ENCODE data around the gene UBTD2.

The UBTD2 gene

DNA sequence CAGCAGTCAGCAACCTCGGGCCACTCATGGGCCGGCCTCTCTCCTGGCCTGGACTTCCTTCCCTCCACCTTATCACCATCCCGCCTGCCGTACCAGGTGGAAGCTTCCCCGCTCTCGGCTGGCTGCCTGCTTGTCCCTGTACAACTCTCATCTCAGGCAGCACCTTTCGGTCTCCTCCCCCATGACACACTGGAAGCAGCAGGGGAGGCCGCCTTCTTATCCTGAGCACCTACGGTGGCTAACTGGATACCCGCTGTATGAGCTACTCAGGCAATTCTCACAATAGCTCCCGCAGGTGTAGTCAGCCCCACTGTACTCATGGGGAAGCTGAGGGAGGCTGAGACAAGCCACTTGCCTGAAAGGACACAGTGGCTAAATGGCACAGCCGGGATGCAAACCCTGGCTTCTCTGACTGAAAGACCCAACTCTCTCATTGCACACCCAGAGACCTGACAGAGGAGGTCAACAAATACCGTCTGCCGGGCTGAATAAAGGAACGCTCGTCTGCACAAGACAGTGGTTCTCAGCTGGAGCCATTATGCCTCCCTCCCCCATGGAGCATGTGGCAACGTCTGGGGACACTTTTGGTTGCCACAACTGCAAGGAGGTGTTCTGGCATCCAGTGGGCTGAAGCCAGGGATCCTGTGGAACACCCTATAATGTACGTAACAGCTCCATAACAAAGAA is 105.1 kb downstream of the UBTD2 start:
- FAIRE-seq (no peak), DNase-seq (ENCODE audit: extremely low spot score, insufficient read length, low read depth) (no peak)

DNA sequence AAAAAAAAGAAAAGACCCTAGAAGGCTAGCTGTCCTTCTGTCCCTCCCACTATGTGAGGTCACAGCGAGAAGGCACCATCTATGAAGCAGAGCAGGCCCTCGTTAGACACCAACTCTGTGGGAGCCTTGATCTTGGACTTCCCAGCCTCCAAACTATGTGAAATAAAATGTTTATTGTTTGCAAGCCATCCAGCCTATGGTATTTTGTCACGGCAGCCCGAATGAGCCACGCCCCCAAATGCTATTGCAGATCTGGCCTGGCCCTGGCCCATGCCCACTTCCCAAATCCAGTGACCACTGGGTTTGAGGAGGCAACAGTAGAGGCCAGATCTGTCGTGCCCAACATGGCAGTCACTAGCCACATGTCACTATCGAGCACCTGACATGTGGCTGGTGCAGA is 106.4 kb downstream of the UBTD2 start:
- DNase-seq (ENCODE audit: extremely low spot score, insufficient read length, low read depth) (no peak), FAIRE-seq (no peak)

DNA sequence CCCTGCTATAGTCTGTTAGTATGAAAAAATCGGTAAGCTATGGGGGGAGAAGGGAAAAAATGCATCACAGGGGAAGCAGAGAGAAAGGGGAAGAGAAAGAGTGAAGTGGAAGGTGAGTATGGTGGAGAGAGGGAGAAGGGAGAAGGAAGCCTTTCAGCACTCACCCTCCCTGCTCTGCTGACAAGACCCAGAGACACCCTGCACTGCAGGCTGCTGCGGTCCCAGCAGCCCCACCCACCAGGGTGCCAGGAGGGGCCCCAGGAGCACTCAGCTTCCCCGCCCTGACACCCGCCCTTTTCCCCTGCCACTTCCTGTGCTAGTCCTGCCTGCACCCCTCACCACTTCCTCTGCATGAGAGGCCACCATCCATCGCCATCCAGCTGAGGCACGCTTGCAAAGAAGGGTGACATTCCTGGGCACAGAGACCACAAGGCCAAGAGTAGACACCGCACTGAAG is 108.3 kb downstream of the UBTD2 start:
- DNase-seq (ENCODE audit: extremely low spot score, insufficient read length, low read depth): peak; percentile 73
- peak; percentile 97 for FAIRE-seq

DNA sequence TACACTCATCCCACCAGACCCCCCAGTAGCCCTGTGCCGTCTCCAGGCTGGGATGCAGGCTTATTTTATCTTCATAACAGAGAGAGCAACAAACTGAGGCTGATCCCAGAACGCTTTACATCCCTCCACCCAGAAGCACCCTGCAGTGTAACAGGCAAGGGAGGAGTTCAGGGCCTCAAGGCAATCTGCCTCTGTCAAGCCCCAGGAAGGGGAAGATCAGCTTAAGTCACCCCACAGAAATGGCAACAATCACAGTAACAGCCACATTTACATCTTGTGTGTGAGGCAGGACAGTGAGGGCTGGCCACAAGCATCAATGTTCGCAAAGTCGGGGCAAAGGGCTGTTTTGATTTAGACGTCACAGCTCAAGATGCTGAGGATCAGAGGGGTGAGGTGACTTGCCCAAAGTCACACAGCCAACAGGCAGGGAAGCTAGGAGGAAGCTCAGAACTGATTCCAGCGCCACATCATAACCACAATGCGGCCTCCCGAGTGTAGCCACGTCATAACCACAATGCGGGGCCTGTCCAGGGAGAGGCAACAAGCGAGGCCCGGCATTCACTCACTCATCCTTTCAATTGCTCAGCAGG is 109.9 kb downstream of the UBTD2 start:
- FAIRE-seq (peak; percentile 24), DNase-seq (ENCODE audit: extremely low spot score, insufficient read length, low read depth) (no peak)

DNA sequence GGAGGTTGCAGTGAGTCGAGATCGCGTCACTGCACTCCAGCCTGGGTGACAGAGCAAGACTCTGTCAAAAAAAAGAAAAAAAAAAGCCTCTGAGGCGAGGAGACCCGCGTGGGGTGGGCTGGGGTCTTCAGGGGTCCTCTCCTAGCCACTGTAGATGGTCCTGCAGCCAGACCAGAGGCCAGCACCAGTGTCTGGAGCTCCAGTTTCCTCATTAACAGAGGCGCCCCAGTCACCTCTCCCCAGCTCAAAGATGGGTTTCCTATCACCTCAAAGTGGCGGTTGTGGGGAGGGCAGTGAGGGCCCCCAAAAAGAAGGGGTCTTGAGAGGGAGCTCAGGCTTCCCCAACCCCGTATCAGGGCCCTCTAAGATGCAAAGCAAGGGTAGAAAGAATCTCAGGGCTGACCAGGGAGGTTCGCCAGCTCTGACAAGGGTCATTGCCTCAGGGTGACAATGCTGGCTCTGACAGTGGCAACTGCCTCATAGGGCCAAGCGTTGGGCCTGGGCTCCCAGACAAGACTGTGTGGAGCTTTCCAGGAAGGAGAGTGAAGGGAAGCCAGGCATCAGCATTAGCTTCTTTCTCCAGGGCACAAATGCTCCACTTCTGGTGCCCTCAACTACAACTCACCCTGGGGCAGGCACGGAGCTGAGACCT is 110.5 kb downstream of the UBTD2 start:
- FAIRE-seq (no peak), DNase-seq (ENCODE audit: extremely low spot score, insufficient read length, low read depth) (no peak)

DNA sequence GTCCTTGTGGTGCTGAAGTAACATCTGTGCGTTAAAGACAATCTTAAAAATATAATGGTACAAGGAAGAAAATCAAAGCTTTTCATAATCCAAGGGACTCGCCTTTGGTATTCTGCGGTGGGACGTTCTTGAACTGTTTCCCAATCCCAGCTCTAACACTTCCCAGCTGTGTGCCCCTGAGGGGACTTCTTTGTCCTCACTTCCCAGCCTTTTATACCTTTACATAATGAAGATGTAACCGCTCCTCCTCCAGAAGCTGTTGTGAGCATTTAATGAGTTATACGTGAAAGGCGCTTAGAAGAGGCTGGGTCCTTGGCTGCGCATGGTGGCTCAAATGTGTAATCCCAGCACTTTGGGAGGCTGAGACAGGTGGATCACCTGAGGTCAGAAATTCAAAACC is 112.4 kb downstream of the UBTD2 start:
- FAIRE-seq (no peak), DNase-seq (ENCODE audit: extremely low spot score, insufficient read length, low read depth) (no peak)

DNA sequence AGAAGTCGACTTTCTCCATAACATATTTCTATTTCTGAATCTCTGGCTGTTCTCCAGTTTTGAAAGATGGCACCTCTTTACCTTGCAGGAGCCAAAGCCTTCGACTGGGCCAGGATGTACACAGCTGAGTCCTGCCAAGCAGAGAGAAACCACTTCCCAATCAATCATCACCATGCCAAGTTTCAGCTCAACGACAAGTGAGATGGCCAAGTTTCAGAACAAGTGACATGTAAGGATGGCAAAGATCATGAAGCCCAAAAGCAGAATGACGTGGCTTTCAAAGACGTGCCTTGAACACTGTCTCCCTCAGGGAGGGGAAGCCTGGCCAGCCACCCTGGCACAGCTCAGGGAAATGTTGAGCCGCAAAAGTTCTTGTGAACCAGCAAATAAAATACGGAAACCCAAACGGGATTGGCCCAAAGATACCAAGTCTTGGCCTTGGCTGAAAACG is 113.3 kb downstream of the UBTD2 start:
- FAIRE-seq: no peak

DNA sequence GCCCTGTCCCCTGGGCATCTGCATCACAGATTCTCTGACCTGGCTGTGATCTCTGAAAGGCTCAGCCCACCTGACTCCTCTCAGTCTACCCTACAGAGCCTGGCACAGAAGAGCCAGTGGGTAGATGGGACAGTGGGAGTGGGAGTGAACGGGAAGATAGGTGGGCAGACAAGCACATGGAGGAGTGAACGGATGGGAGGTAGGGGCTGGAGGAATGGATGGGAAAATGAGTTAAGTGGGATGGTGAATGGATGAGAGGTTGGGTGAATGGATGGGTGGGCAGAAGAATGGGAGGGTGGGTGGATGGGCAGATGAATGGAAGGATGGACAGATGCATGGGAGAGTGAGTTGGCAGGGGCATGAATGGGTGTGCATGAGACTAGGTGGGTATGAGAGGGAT is 114.3 kb downstream of the UBTD2 start:
- DNase-seq (ENCODE audit: extremely low spot score, insufficient read length, low read depth) (no peak), FAIRE-seq (no peak)

More for the DNA sequence above, 113.3 kb downstream of the UBTD2 start:
- DNase-seq (ENCODE audit: extremely low spot score, insufficient read length, low read depth): no peak

DNA sequence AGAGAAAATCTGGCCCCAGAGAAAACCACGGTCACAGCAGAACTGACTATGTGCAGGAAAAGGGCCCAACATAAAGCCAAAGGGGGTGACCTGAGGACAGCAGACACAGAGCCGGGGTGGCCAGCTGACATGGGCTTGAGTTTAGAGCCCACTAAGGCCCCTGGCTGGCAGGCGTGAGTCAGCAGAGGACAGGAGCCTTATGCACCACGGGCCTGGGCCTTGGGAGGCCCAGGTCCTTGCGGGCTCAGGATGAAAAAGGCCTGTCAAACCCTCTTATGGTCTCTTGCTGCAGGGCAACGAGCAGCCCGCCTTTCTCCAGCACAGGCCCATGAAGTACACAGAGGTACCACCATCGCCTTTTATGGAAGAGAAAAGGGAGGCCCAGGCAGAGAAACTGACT is 115.3 kb downstream of the UBTD2 start:
- no peak for FAIRE-seq
- DNase-seq (ENCODE audit: extremely low spot score, insufficient read length, low read depth): no peak

DNA sequence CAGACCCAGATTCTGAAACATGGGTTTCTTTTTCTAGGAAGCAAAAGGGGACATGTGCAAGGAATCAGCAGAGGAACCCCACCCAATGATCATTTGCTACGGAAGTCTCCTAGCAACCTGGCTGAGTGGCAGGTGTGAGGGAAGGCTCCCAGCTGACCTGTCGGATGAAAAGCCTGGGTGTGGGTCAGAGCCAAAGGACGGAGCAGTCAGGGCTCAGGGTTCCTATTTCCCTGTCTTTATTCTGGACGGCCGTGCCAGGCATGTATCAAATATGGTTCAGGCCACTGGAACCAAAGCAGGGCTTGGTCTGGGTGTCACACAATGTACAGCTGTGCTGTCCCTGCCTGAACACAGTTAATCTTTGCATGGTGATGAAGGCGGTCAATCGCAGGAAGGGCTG is 115.7 kb downstream of the UBTD2 start:
- FAIRE-seq (no peak), DNase-seq (ENCODE audit: extremely low spot score, insufficient read length, low read depth) (no peak)

DNA sequence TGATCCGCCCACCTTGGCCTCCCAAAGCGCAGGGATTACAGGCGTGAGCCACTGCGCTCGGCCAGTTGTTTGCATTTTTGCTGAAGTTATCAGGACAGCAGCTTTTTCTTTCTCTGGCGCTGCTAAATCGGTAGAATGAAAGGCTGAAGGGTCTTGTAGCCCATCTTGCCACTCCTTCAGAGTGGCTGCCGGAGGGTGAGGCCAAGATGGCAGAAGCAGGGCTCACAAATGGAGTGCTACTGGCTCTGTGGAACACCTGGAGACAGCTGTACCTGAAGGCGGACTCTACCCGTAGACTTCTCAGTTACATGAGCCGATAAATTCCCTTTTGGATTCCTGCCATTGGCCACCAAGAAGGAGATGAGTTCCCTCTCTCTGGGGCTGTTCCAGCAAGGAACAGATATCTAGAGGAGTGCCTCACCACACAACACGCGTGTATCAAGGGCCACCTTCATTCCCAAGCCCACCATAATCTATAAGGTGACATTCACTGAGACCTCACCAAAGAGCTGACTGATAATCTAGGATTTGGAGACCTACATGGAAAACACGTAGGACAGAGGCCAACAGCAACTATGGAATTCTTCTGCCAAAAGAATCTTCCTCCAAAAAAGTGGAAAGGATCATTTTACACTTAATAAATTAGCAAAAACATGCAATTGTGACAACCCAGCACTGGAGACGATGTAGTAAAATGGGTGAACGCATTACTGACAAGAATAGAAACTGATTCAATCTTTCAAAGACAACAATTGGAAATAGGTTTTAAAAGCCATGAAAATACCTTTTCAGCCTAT is 117.3 kb downstream of the UBTD2 start:
- DNase-seq (ENCODE audit: extremely low spot score, insufficient read length, low read depth) (no peak), FAIRE-seq (no peak)

DNA sequence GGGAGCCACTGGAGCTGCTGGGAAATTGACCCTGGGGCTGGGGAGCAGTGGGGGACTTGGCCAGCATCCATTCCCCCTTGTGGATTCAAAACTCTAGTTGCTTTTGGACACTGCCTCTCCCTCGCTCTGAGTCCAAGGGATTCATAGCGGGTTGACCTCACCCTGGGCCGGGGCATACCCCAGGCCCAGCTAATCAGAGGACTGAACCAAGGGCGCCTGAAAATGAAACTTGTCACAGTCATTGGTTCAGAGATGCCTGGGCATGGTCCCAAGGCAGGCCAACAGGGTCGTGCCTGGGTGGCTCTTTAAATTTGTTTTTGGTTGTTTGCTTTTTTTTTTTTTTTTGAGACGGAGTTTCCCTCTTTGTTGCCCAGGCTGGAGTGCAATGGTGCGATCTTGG is 118.1 kb downstream of the UBTD2 start:
- DNase-seq (ENCODE audit: extremely low spot score, insufficient read length, low read depth) (no peak), FAIRE-seq (peak; percentile 39)

DNA sequence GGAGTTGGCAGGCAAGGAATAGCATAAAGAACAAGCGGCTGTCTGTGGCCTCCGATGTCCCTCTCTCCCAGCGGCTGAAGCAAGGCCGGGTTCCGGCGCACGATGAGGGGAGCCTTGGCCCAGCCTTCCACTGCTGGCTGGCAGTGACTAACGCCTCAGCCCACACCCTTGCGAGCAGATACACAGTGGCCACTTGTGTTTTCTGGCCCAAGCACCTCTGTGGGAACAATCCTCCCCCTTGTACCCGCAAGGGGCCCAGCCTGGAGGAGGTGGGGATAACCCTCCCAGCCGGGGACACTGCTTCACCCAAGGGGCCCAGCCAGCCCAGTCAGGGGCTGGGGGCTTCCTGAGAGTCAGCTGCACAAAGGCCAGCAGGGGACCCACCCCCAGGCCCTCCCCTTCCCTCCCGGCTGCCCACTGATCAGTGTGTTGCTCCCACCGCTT is 118.8 kb downstream of the UBTD2 start:
- FAIRE-seq: no peak
- no peak for DNase-seq (ENCODE audit: extremely low spot score, insufficient read length, low read depth)

DNA sequence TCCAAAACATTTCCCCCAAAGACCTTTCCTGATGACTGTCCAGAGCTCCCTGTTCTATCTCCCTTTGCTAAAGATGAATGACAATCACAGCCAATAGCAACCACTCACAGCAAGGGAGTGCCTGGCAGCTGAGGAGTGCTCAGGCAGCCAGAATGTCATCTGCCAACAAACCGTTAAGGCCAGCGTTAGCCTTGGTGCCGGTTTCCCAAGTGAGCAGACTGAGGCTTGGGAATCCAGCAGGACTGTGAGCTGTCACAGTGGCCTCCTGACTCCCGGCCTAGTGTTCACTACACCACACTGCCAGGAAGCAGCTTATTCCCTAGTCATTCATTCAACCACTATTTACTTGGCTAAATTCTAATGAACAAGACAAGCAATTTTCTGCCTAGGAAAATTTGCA is 120.2 kb downstream of the UBTD2 start:
- FAIRE-seq (no peak), DNase-seq (ENCODE audit: extremely low spot score, insufficient read length, low read depth) (no peak)

DNA sequence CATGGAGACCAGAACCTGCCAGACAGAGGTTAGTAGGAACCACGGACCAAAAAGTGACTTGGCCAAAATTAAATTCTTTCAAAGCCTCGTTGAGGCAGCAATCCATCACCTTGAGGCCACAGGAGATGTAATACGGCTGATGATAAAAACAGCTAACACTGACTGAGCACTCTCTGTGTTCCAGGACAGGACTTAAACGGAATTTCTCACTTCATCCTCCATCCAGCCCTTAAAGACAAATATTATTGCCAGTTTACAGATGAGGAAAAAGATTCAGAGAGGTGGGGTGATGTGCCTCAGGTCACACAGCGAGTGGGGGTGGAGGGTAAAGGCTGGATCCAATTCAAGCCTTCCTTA is 120.6 kb downstream of the UBTD2 start:
- FAIRE-seq: no peak

DNA sequence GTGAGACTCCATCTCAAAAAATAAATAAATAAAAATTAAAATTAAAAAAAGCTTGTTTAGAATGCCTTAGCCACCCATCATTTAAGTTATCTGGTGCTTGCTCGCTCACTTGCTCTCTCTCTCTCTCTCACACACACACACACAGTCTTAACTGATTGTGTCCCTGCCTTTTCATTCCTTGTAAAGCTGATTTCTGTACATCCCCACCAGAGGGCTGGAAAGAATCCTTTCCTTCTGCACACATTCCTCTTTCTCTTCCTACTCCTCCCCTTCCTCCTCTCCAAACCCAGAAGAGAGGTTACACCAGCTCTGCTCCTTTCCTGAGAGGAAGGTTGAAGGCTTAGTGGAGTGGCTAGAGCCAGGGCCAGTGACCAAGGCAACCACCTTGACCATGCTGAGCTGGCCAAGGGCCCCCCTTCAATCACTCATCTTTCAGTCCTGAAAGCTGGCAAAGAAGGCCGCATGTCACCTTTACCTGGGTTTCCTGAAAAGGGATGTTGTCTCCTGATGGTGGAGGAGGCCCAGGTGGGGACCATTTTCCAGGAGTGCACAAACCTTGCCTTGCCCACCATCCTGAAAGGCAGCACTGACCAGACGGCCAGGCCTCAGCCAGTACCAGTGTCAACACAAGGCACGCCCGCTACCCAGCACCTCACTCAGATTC is 121.1 kb downstream of the UBTD2 start:
- DNase-seq (ENCODE audit: extremely low spot score, insufficient read length, low read depth): no peak
- no peak for FAIRE-seq

More for the DNA sequence above, 120.6 kb downstream of the UBTD2 start:
- DNase-seq (ENCODE audit: extremely low spot score, insufficient read length, low read depth): no peak

DNA sequence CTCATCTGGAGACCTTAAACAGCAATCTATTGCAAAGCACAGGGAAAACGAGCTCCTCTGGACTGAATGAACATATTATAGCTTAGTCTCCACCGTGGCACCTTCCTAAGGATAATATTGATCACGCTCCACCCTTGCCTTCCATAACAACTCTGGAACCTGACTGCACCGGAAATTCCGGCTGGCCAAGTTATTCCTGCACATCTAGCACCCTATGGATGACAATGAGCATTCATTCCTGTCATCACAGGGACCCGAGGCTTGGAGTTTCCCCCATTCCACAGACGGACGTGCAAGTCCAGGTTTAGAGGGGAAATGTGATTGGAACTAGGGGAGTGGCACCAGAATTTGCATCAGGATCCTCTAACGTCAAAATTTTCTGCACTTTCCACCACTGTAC is 123.1 kb downstream of the UBTD2 start:
- no peak for FAIRE-seq
- no peak for DNase-seq (ENCODE audit: extremely low spot score, insufficient read length, low read depth)
